ENCODE measurements around the gene UFSP2. TPM values are rescaled to one million over a fixed set of nuclear protein-coding genes. Genes with fewer than 3 reads are reported as not detected.

Gene UFSP2
- total and polyA plus RNA-seq, 4 donors: 12.2 to 17.2 (median 14.7) TPM

- TF ChIP-seq SP1 (IDR thresholded peaks at IDR 0.05) (no peak), NR2F2 (IDR thresholded peaks at IDR 0.05) (no peak), GABPA (IDR thresholded peaks at IDR 0.05 in 1 of 2, conservative IDR thresholded peaks at IDR 0.05 in 1 of 2) (no peak), MAX (IDR thresholded peaks at IDR 0.05) (no peak), CTCF (IDR thresholded peaks at IDR 0.05; ENCODE audit: low read depth, low read length, missing input control) (no peak)
Observed at GRCh38 chr4:185374573-185374972, 51.2 kb downstream of the UFSP2 start (continued).

- WGBS: 91% methylated on average over 7 of the region's 7 CpGs
- Histone ChIP-seq H3K27me3 (ENCODE audit: control insufficient read depth in 4 of 4, insufficient read depth in 4 of 4, low read length in 3 of 4) (no peaks in the 10 kb centered on the region), H3K27ac (ENCODE audit: low read depth in 1 of 2, low read length in 2 of 2) (no peak overlapping the region), H3K9ac (ENCODE audit: low read depth in 1 of 2, low read length in 2 of 2) (no peak overlapping the region), H3K4me1 (ENCODE audit: control insufficient read depth in 4 of 4, insufficient read depth in 4 of 4, low read length in 3 of 4) (no peaks in the 10 kb centered on the region), H3K4me3 (ENCODE audit: low read depth in 1 of 3, low read length in 3 of 3) (no peak overlapping the region), H3K9me3 (ENCODE audit: control insufficient read depth in 4 of 4, low read length in 3 of 4) (no peaks in the 10 kb centered on the region), H3K36me3 (ENCODE audit: control insufficient read depth in 4 of 4, insufficient read depth in 3 of 4, low read depth in 1 of 4, low read length in 3 of 4) (peaks cover 0 to 6% (median 0%) of the 10 kb centered on the region in 4 donors)
- DNase-seq (ENCODE audit: low spot score): no peak
- TF ChIP-seq TAF1 (conservative IDR thresholded peaks at IDR 0.05): no peak
- TF ChIP-seq JUND (IDR thresholded peaks at IDR 0.05): no peak
- TF ChIP-seq FOXA1 (IDR thresholded peaks at IDR 0.05): no peak
- TF ChIP-seq GABPA (IDR thresholded peaks at IDR 0.05 in 1 of 2, conservative IDR thresholded peaks at IDR 0.05 in 1 of 2): no peak
- TF ChIP-seq HNF4A (conservative IDR thresholded peaks at IDR 0.05): no peak
- TF ChIP-seq YY1 (IDR thresholded peaks at IDR 0.05): no peak
- TF ChIP-seq SP1 (IDR thresholded peaks at IDR 0.05): no peak
- no peak for TF ChIP-seq FOXA2 (IDR thresholded peaks at IDR 0.05)
- TF ChIP-seq HNF4G (IDR thresholded peaks at IDR 0.05): no peak
- no peak for TF ChIP-seq ZBTB33 (IDR thresholded peaks at IDR 0.05)
- TF ChIP-seq NR2F2 (IDR thresholded peaks at IDR 0.05): no peak
Observed at GRCh38 chr4:185374027-185374426, 51.7 kb downstream of the UFSP2 start.

- no peak for DNase-seq (ENCODE audit: low spot score)
- peaks cover 0 to 6% (median 0%) of the 10 kb centered on the region in 4 donors for H3K36me3 ChIP-seq (ENCODE audit: control insufficient read depth in 4 of 4, insufficient read depth in 3 of 4, low read depth in 1 of 4, low read length in 3 of 4)
- no peaks in the 10 kb centered on the region for H3K9me3 ChIP-seq (ENCODE audit: control insufficient read depth in 4 of 4, low read length in 3 of 4)
- H3K27me3 ChIP-seq (ENCODE audit: control insufficient read depth in 4 of 4, insufficient read depth in 4 of 4, low read length in 3 of 4): no peaks in the 10 kb centered on the region
- no peak overlapping the region for H3K9ac ChIP-seq (ENCODE audit: low read depth in 1 of 2, low read length in 2 of 2)
- no peak for TF ChIP-seq REST (IDR thresholded peaks at IDR 0.05)
- no peak for TF ChIP-seq YY1 (IDR thresholded peaks at IDR 0.05)
- no peak for TF ChIP-seq ZBTB33 (IDR thresholded peaks at IDR 0.05)
- TF ChIP-seq TAF1 (conservative IDR thresholded peaks at IDR 0.05): no peak
- TF ChIP-seq ATF3 (IDR thresholded peaks at IDR 0.05): no peak
- TF ChIP-seq JUND (IDR thresholded peaks at IDR 0.05): no peak
- no peak for TF ChIP-seq CTCF (IDR thresholded peaks at IDR 0.05; ENCODE audit: low read depth, low read length, missing input control)
- no peak for TF ChIP-seq FOXA2 (IDR thresholded peaks at IDR 0.05)
- H3K4me3 ChIP-seq (ENCODE audit: low read depth in 1 of 3, low read length in 3 of 3): no peak overlapping the region
- H3K27ac ChIP-seq (ENCODE audit: low read depth in 1 of 2, low read length in 2 of 2): no peak overlapping the region
- WGBS: 98% methylated on average over 11 of the region's 11 CpGs
- no peaks in the 10 kb centered on the region for H3K4me1 ChIP-seq (ENCODE audit: control insufficient read depth in 4 of 4, insufficient read depth in 4 of 4, low read length in 3 of 4)
Observed at GRCh38 chr4:185371702-185372101, 54.1 kb downstream of the UFSP2 start.

Data from liver (tissue), 9 donors.